GM23338 (cell line): ENCODE measurements around the gene PID1. TPM values are rescaled to one million over a fixed set of nuclear protein-coding genes. Genes with fewer than 3 reads are reported as not detected.

ENCODE experiments used
- ATAC-seq: fragments of 200-7000 bp; cut with Tn5 transposase; 3 replicates; pipeline ENCODE4 v1.9.1; 2020
- DNase-seq: peaks from one replicate; pipeline ENCODE4 v3.0.0-alpha.2; 2015; ENCODE audit warnings: low spot score
- H2AFZ ChIP-seq: fragments of 200-600 bp; sonication (generic); 2 replicates; pipeline ENCODE4 v1.8.0; 2016; ENCODE audit warnings: antibody characterized with exemption, mild to moderate bottlenecking, moderate library complexity
- H3F3A ChIP-seq: fragments of 200-600 bp; sonication (generic); replicated peaks from 2 replicates; pipeline ENCODE4 v1.8.0; 2017; ENCODE audit warnings: antibody characterized with exemption, mixed run types, low read depth
- H3K27ac ChIP-seq: fragments of 200-600 bp; sonication (generic); 2 replicates; pipeline ENCODE4 v1.6.1; 2016; ENCODE audit warnings: low read depth
- H3K27me3 ChIP-seq: fragments of 200-600 bp; sonication (generic); 2 replicates; pipeline ENCODE4 v1.8.0; 2016; ENCODE audit warnings: mild to moderate bottlenecking, mixed run types, moderate library complexity; ENCODE audit not compliant: insufficient read depth
- H3K36me3 ChIP-seq: fragments of 200-600 bp; sonication (generic); 2 replicates; pipeline ENCODE4 v1.8.0; 2016; ENCODE audit warnings: mild to moderate bottlenecking; ENCODE audit not compliant: insufficient read depth
- H3K4me1 ChIP-seq: fragments of 200-600 bp; sonication (generic); 2 replicates; pipeline ENCODE4 v1.8.0; 2016; ENCODE audit warnings: mild to moderate bottlenecking, moderate library complexity; ENCODE audit not compliant: insufficient read depth
- H3K4me2 ChIP-seq: fragments of 200-600 bp; sonication (generic); 2 replicates; pipeline ENCODE4 v1.7.1; 2017; ENCODE audit warnings: mixed run types
- H3K4me3 ChIP-seq: fragments of 200-600 bp; sonication (generic); 2 replicates; pipeline ENCODE4 v1.6.1; 2016; ENCODE audit warnings: mixed run types
- H3K79me2 ChIP-seq: fragments of 200-600 bp; sonication (generic); replicated peaks from 2 replicates; pipeline ENCODE4 v1.8.0; 2017; ENCODE audit warnings: mild to moderate bottlenecking; ENCODE audit not compliant: insufficient read depth
- H3K9me2 ChIP-seq: fragments of 200-600 bp; sonication (generic); 2 replicates; pipeline ENCODE4 v1.8.0; 2017; ENCODE audit not compliant: insufficient read depth
- H4K20me1 ChIP-seq: fragments of 200-600 bp; sonication (generic); replicated peaks from 2 replicates; pipeline ENCODE4 v1.8.0; 2017; ENCODE audit warnings: mild to moderate bottlenecking; ENCODE audit not compliant: insufficient read depth
- H3K27ac Mint-ChIP-seq: 2 replicates; pipeline ENCODE4 v1.8.0; 2020; ENCODE audit warnings: inconsistent platforms, mild to moderate bottlenecking, moderate library complexity, mixed read lengths
- H3K27me3 Mint-ChIP-seq: 3 replicates; pipeline ENCODE4 v1.8.0; 2022; ENCODE audit warnings: low read depth, mild to moderate bottlenecking, moderate library complexity, mixed read lengths, inconsistent platforms; ENCODE audit not compliant: insufficient read depth, poor library complexity
- H3K36me3 Mint-ChIP-seq: 3 replicates; pipeline ENCODE4 v1.8.0; 2021; ENCODE audit warnings: low read depth, mild to moderate bottlenecking, inconsistent platforms, moderate library complexity, mixed read lengths
- H3K4me1 Mint-ChIP-seq: 3 replicates; pipeline ENCODE4 v1.8.0; 2020; ENCODE audit warnings: mild to moderate bottlenecking, inconsistent platforms, mixed read lengths
- H3K4me3 Mint-ChIP-seq: 3 replicates; pipeline ENCODE4 v1.8.0; 2021; ENCODE audit warnings: moderate library complexity, mild to moderate bottlenecking, inconsistent platforms, mixed read lengths
- H3K9me3 Mint-ChIP-seq: 3 replicates; pipeline ENCODE4 v1.8.0; 2020; ENCODE audit warnings: moderate library complexity, mild to moderate bottlenecking, inconsistent platforms, mixed read lengths
- CTCF ChIP-seq, 2 experiments: fragments of 200-600 bp in 1 of 2; sonication (generic) in 1 of 2; conservative IDR thresholded peaks; 2 replicates each; pipeline versions ENCODE4 v1.5.1 to v1.6.1; 2016 to 2017; ENCODE audit warnings: antibody characterized with exemption in 2 of 2, low read depth in 2 of 2, mild to moderate bottlenecking in 2 of 2, moderate library complexity in 1 of 2
- ETS1 ChIP-seq: IDR thresholded peaks from 2 replicates; pipeline ENCODE4 v1.6.1; 2016; ENCODE audit warnings: antibody characterized with exemption
- EZH2 ChIP-seq: fragments of 200-600 bp; sonication (generic); IDR thresholded peaks from one replicate; pipeline ENCODE4 v1.8.0; 2017; ENCODE audit warnings: antibody characterized with exemption, mild to moderate bottlenecking, low read depth; ENCODE audit not compliant: unreplicated experiment
- JUNB ChIP-seq: IDR thresholded peaks from one replicate; pipeline ENCODE4 v1.6.1; 2016; ENCODE audit warnings: antibody characterized with exemption; ENCODE audit not compliant: unreplicated experiment
- POLR2AphosphoS5 ChIP-seq: IDR thresholded peaks from 2 replicates; pipeline ENCODE4 v1.6.1; 2016; ENCODE audit warnings: antibody characterized with exemption, low read depth
- REST ChIP-seq: IDR thresholded peaks from one replicate; pipeline ENCODE4 v1.6.1; 2018; ENCODE audit warnings: antibody characterized with exemption; ENCODE audit not compliant: unreplicated experiment
- ZNF462 ChIP-seq: fragments of 250-450 bp; sonication (Bioruptor Pico); IDR thresholded peaks from 2 replicates; pipeline ENCODE4 v1.5.0; 2020; ENCODE audit warnings: mild to moderate bottlenecking, moderate library complexity
- polyA plus RNA-seq: library from polyadenylated mRNA; unstranded; fragments of >200 nt; fragmentation: Nextera tagmentation; extraction: Ambion mirVana; gene quantifications from 2 replicates; pipeline ENCODE4 v1.2.1, GENCODE V29; 2016
- total RNA-seq: library from RNA; depleted of rRNA; stranded (reverse); fragments of >200 nt; shearing (Covaris generic); gene quantifications from 2 replicates; pipeline ENCODE4 v1.2.3, GENCODE V29; 2014

Gene PID1
- total and polyA plus RNA-seq, 2 experiments from 2014 or later = 1.7 to 2.4 TPM

GRCh38 chr2:229150317-229150716 lies 120.8 kb downstream of the PID1 start:
- Histone ChIP-seq H3K36me3 (no peaks in the 10 kb centered on the region), H3K79me2 (no peaks in the 10 kb centered on the region), H3K27ac (no peak overlapping the region), H3K9me2 (no peaks in the 10 kb centered on the region), H3F3A (no peaks in the 10 kb centered on the region), H3K4me2 (no peak overlapping the region), H3K4me1 (no peaks in the 10 kb centered on the region), H4K20me1 (no peaks in the 10 kb centered on the region), H2AFZ (no peak overlapping the region), H3K27me3 (no peaks in the 10 kb centered on the region), H3K4me3 (no peak overlapping the region)
- no peaks in the 10 kb centered on the region for H3K4me1 Mint-ChIP-seq
- no peaks in the 10 kb centered on the region for H3K36me3 Mint-ChIP-seq
- DNase-seq (no peak), ATAC-seq (no peak)
- H3K9me3 Mint-ChIP-seq = peaks cover 5% of the 10 kb centered on the region; the same call in 2 of the 3 replicates
- no peak for TF ChIP-seq ETS1
- TF ChIP-seq EZH2 = no peak
- TF ChIP-seq CTCF (conservative IDR thresholded peaks at IDR 0.05; ENCODE audit: low read depth in 2 of 2) = no peak
- no peak for TF ChIP-seq POLR2AphosphoS5
- TF ChIP-seq ZNF462 = no peak
- TF ChIP-seq JUNB = no peak
- TF ChIP-seq REST = no peak
- H3K27ac Mint-ChIP-seq = no peak overlapping the region
- no peak overlapping the region for H3K4me3 Mint-ChIP-seq
- H3K27me3 Mint-ChIP-seq = peaks cover 7% of the 10 kb centered on the region
